Hematopoietic multipotent progenitor cell treated with erythropoietin and hydrocortisone succinate and interleukin-3 and kit ligand, for 15 days (in vitro differentiated cells): Measurements from ENCODE around the gene IL1B.

Experiments used
- DNase-seq: peaks from one replicate; pipeline ENCODE4 v3.0.0-alpha.2; 2015; ENCODE audit warnings: low spot score

The IL1B gene

GRCh38 chr2:112803691-112804521 is 32.7 kb downstream of the IL1B start:
- DNase-seq: no peak

- DNase-seq: no peak
Measured at GRCh38 chr2:112800881-112801583, 35.5 kb downstream of the IL1B start.

GRCh38 chr2:112798979-112799975 is 37.3 kb downstream of the IL1B start:
- DNase-seq: no peak

GRCh38 chr2:112796486-112796885 is 40.1 kb downstream of the IL1B start:
- DNase-seq: no peak

- DNase-seq: no peak
Measured at GRCh38 chr2:112795774-112796173, 40.8 kb downstream of the IL1B start.

- DNase-seq: no peak
Measured at GRCh38 chr2:112794841-112795240, 41.7 kb downstream of the IL1B start.

GRCh38 chr2:112794131-112794733 is 42.3 kb downstream of the IL1B start:
- peak; percentile 33 for DNase-seq

- no peak for DNase-seq
Measured at GRCh38 chr2:112793449-112793978, 43.1 kb downstream of the IL1B start.

GRCh38 chr2:112792419-112792818 is 44.2 kb downstream of the IL1B start:
- no peak for DNase-seq

GRCh38 chr2:112791693-112792230 is 44.8 kb downstream of the IL1B start:
- no peak for DNase-seq

- DNase-seq: no peak
Measured at GRCh38 chr2:112791019-112791418, 45.6 kb downstream of the IL1B start.

- DNase-seq: no peak
Measured at GRCh38 chr2:112790305-112790704, 46.3 kb downstream of the IL1B start.

GRCh38 chr2:112789186-112789585 is 47.4 kb downstream of the IL1B start:
- DNase-seq: no peak

GRCh38 chr2:112788653-112789052 is 47.9 kb downstream of the IL1B start:
- no peak for DNase-seq

GRCh38 chr2:112787729-112788393 is 48.7 kb downstream of the IL1B start:
- DNase-seq: no peak

GRCh38 chr2:112787294-112787693 is 49.3 kb downstream of the IL1B start:
- no peak for DNase-seq

GRCh38 chr2:112784199-112785189 is 52.1 kb downstream of the IL1B start, which contains the start of gene IL1A:
TSS of gene IL1A (minus strand) at chr2:112784493. CDS start at chr2:112783770, 723 bp downstream.
- no peak for DNase-seq

- no peak for DNase-seq
Measured at GRCh38 chr2:112783187-112783714, 53.3 kb downstream of the IL1B start.

GRCh38 chr2:112782234-112782799 is 54.3 kb downstream of the IL1B start:
- DNase-seq: no peak
